ENCODE results near the gene DHX8.
A peak's percentile ranks its signal among the peaks of the same experiment; 100 is the strongest.

Gene DHX8

GRCh38 chr17:43548689-43549379, 65.1 kb downstream of the DHX8 start:
- DNase-seq (ENCODE audit: low spot score) = no peak

- no peak for DNase-seq (ENCODE audit: low spot score)
Observed at GRCh38 chr17:43549496-43549895, 65.7 kb downstream of the DHX8 start.

- DNase-seq (ENCODE audit: low spot score) = no peak
Observed at GRCh38 chr17:43550754-43551153, 67.0 kb downstream of the DHX8 start.

- DNase-seq (ENCODE audit: low spot score) = no peak
Observed at GRCh38 chr17:43552229-43552837, 68.6 kb downstream of the DHX8 start.

- DNase-seq (ENCODE audit: low spot score) = no peak
Observed at GRCh38 chr17:43553573-43553972, 69.8 kb downstream of the DHX8 start.

- no peak for DNase-seq (ENCODE audit: low spot score)
Observed at GRCh38 chr17:43554857-43555256, 71.1 kb downstream of the DHX8 start.

- DNase-seq (ENCODE audit: low spot score) = peak; percentile 86
Observed at GRCh38 chr17:43556292-43556691, 72.5 kb downstream of the DHX8 start.

GRCh38 chr17:43558805-43559160, 75.0 kb downstream of the DHX8 start:
- no peak for DNase-seq (ENCODE audit: low spot score)

- no peak for DNase-seq (ENCODE audit: low spot score)
Observed at GRCh38 chr17:43559161-43559816, 75.5 kb downstream of the DHX8 start.

- DNase-seq (ENCODE audit: low spot score) = no peak
Observed at GRCh38 chr17:43560461-43561427, 77.0 kb downstream of the DHX8 start.

GRCh38 chr17:43562679-43563599, 79.2 kb downstream of the DHX8 start:
- DNase-seq (ENCODE audit: low spot score) = no peak

- DNase-seq (ENCODE audit: low spot score) = no peak
Observed at GRCh38 chr17:43563600-43564594, 80.1 kb downstream of the DHX8 start.

GRCh38 chr17:43568506-43569082, 84.8 kb downstream of the DHX8 start:
- no peak for DNase-seq (ENCODE audit: low spot score)

- peak; percentile 46 for DNase-seq (ENCODE audit: low spot score)
Observed at GRCh38 chr17:43570518-43570928, 86.7 kb downstream of the DHX8 start.

GRCh38 chr17:43572368-43572980, 88.7 kb downstream of the DHX8 start:
- DNase-seq (ENCODE audit: low spot score) = no peak

- no peak for DNase-seq (ENCODE audit: low spot score)
Observed at GRCh38 chr17:43573579-43574321, 90.0 kb downstream of the DHX8 start.

- DNase-seq (ENCODE audit: low spot score) = no peak
Observed at GRCh38 chr17:43574348-43574747, 90.6 kb downstream of the DHX8 start.

GRCh38 chr17:43574896-43575525, 91.2 kb downstream of the DHX8 start:
- DNase-seq (ENCODE audit: low spot score) = no peak

Data from GM03348 (cell line).